MM.1S (cell line): ENCODE measurements around the gene CCNA2.

ENCODE experiments used
- EZH2 ChIP-seq: fragments of 300-600 bp; sonication (generic); optimal IDR thresholded peaks from 2 replicates; pipeline ENCODE3; 2017; ENCODE audit warnings: low read depth, mild to moderate bottlenecking, antibody characterized with exemption, low read length, mixed read lengths
- TF ChIP-seq, protein P1 (sequence below): fragments of 300-600 bp; sonication (generic); IDR thresholded peaks from 2 replicates; pipeline ENCODE4 v1.5.1; 2016; ENCODE audit warnings: antibody characterized with exemption, low read length, mixed read lengths

DNA sequence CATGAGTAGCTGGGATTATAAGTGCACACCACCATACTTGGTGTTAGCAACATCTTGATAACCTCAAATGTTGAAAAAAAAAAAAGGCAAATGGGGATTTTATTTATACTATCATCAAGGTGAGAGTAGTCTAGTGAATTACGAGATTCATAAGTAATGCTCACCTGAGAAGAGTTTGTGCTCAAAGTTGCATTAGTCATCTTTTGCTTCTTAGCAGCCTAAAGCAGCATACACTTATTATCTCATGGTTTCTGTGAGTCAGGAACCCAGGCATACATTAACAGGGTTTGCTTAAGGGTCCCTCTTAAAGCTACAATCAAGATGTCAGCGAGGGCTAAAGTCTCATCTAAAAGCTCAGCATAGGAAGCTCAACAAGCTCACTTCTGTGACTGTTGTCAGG is 30.7 kb downstream of the CCNA2 start:
- TF ChIP-seq, protein P1, sequence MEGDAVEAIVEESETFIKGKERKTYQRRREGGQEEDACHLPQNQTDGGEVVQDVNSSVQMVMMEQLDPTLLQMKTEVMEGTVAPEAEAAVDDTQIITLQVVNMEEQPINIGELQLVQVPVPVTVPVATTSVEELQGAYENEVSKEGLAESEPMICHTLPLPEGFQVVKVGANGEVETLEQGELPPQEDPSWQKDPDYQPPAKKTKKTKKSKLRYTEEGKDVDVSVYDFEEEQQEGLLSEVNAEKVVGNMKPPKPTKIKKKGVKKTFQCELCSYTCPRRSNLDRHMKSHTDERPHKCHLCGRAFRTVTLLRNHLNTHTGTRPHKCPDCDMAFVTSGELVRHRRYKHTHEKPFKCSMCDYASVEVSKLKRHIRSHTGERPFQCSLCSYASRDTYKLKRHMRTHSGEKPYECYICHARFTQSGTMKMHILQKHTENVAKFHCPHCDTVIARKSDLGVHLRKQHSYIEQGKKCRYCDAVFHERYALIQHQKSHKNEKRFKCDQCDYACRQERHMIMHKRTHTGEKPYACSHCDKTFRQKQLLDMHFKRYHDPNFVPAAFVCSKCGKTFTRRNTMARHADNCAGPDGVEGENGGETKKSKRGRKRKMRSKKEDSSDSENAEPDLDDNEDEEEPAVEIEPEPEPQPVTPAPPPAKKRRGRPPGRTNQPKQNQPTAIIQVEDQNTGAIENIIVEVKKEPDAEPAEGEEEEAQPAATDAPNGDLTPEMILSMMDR: no peak
- no peak for TF ChIP-seq EZH2
